Panc1 (cell line): ENCODE measurements around the gene VPS13A. TPM values are rescaled to one million over a fixed set of nuclear protein-coding genes. Genes with fewer than 3 reads are reported as not detected.

Experiments
- ATAC-seq: fragments of 200-7000 bp; cut with Tn5 transposase; 2 replicates; pipeline ENCODE4 v1.9.1; 2020; ENCODE audit warnings: mild to moderate bottlenecking, moderate library complexity
- BruUV-seq: library from RNA; stranded (reverse); fragments of 400-500 nt; replicated peaks from 2 replicates; lab custom pipeline; 2021; lab: Mats Ljungman, UMichigan
- CTCF ChIA-PET: fragments of 300-600 bp; sonication (Branson Sonifier 250); formaldehyde crosslinking; loops from one replicate; lab custom pipeline; 2022; ENCODE audit warnings: antibody characterized with exemption; lab: Charles Lee
- POLR2A ChIA-PET: fragments of 300-600 bp; sonication (Branson Sonifier 250); formaldehyde crosslinking; loops from one replicate; lab custom pipeline; 2022; ENCODE audit warnings: antibody characterized with exemption; lab: Charles Lee
- DNase-seq: peaks from one replicate; pipeline ENCODE4 v3.0.0-alpha.2; 2010; ENCODE audit warnings: low read depth, low spot score
- H3K27ac ChIP-seq: 2 replicates; pipeline ENCODE4 v1.5.1; 2011; ENCODE audit warnings: mild to moderate bottlenecking, low read length, inconsistent platforms
- H3K27me3 ChIP-seq: fragments of 200-500 bp; sonication (Bioruptor generic); 2 replicates; pipeline ENCODE4 v1.6.0; 2014; ENCODE audit warnings: low read length, inconsistent platforms; ENCODE audit not compliant: control insufficient read depth, insufficient read depth
- H3K36me3 ChIP-seq: fragments of 200-500 bp; sonication (Bioruptor generic); 2 replicates; pipeline ENCODE4 v1.5.1; 2014; ENCODE audit warnings: inconsistent platforms, mild to moderate bottlenecking, low read length, moderate library complexity; ENCODE audit not compliant: control insufficient read depth, insufficient read depth
- H3K4me1 ChIP-seq: 2 replicates; pipeline ENCODE4 v1.5.1; 2011; ENCODE audit warnings: inconsistent platforms, mild to moderate bottlenecking, low read length, moderate library complexity; ENCODE audit not compliant: control insufficient read depth, insufficient read depth
- H3K4me3 ChIP-seq, 2 experiments: 2 replicates each; pipeline ENCODE4 v1.5.1; 2011 to 2012; ENCODE audit warnings: low read depth in 2 of 2, low read length in 2 of 2, mild to moderate bottlenecking in 2 of 2, inconsistent platforms in 1 of 2, moderate library complexity in 1 of 2
- H3K9me3 ChIP-seq: fragments of 200-500 bp; sonication (Bioruptor generic); 2 replicates; pipeline ENCODE4 v1.5.1; 2014; ENCODE audit warnings: low read depth, mild to moderate bottlenecking, inconsistent platforms, low read length, moderate library complexity; ENCODE audit not compliant: control insufficient read depth, insufficient read depth
- POLR2AphosphoS5 ChIP-seq: IDR thresholded peaks from 2 replicates; pipeline ENCODE4 v1.6.1; 2012; ENCODE audit warnings: mild to moderate bottlenecking, low read depth, low read length, moderate library complexity
- REST ChIP-seq, 2 experiments: IDR thresholded peaks; 2 replicates each; pipeline ENCODE4 v1.6.1; 2011 to 2012; ENCODE audit warnings: low read depth in 2 of 2, control low read depth in 1 of 2, low read length in 1 of 2, mild to moderate bottlenecking in 1 of 2, moderate library complexity in 1 of 2; ENCODE audit not compliant: insufficient read depth in 1 of 2
- SIN3A ChIP-seq: IDR thresholded peaks from 2 replicates; pipeline ENCODE4 v1.6.1; 2012; ENCODE audit warnings: low read depth, mild to moderate bottlenecking, low read length, moderate library complexity, borderline replicate concordance; ENCODE audit not compliant: insufficient read depth
- TCF7L2 ChIP-seq: IDR thresholded peaks from 2 replicates; pipeline ENCODE4 v1.6.1; 2011; ENCODE audit warnings: mild to moderate bottlenecking, low read depth, low read length, inconsistent platforms
- in situ Hi-C: cut with HindIII; loops from 2 replicates; pipeline ENCODE4 v1.10.0; 2016; ENCODE audit warnings: low sequenced_read_pairs, low pct_unique_long_range_greater_than_20kb
- intact Hi-C: fragments of 100-400 bp; cut with micrococcal nuclease; formaldehyde crosslinking; loops from one replicate; pipeline ENCODE4 v1.10.0; 2022; ENCODE audit not compliant: unreplicated experiment
- total RNA-seq: library from RNA; stranded (reverse); gene quantifications from one replicate; pipeline ENCODE4 v1.2.1, GENCODE V29; 2021; ENCODE audit not compliant: unreplicated experiment
- TF ChIP-seq, protein P1 (sequence below): fragments of 450-650 bp; IDR thresholded peaks from 2 replicates; pipeline ENCODE4 v1.5.1; 2017; ENCODE audit warnings: mild to moderate bottlenecking

The VPS13A gene
- total RNA-seq, 1 experiment from 2014 or later, result 26.1 TPM

DNA sequence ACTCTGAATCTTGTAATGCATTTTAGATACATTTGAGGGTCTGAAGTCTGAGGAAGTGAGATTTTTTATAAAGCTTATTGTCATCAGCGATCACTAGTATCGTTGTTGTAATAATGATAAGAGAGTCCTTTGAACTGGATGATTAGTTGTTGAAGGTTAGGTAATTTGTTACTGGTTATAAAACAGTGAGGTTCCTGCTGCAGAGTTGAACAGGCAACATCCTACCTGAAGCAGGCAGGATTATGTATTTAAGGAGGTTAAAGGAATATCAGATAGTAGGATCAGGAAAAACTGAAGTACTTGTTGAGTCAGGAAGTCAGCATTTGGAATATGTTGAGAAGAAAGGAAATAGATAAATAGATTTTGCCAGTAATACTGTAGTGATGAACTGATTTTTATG, 106.7 kb downstream of the VPS13A start:
- in situ Hi-C loops (no loop called here), intact Hi-C loops (no loop called here)
- no peak overlapping the region for H3K4me3 ChIP-seq
- ATAC-seq, result no peak
- ChIA-PET CTCF (no interaction called here), POLR2A (no interaction called here)
- H3K36me3 ChIP-seq, result no peaks in the 10 kb centered on the region; the same call in 1 of the 2 replicates
- DNase-seq, result no peak
- no TSS peak for BruUV-seq
- TF ChIP-seq REST (IDR thresholded peaks at IDR 0.05; ENCODE audit: insufficient read depth in 1 of 2, low read depth in 2 of 2, low read length in 1 of 2), result no peak
- no peak for TF ChIP-seq TCF7L2
- no peaks in the 10 kb centered on the region for H3K27me3 ChIP-seq
- H3K4me1 ChIP-seq, result no peaks in the 10 kb centered on the region
- H3K27ac ChIP-seq, result no peak overlapping the region
- peaks cover 2% of the 10 kb centered on the region; the same call in 1 of the 2 replicates for H3K9me3 ChIP-seq

- Histone ChIP-seq H3K9me3 (peaks cover 2% of the 10 kb centered on the region; the same call in 1 of the 2 replicates), H3K27ac (no peak overlapping the region), H3K27me3 (no peaks in the 10 kb centered on the region), H3K36me3 (no peaks in the 10 kb centered on the region; the same call in 1 of the 2 replicates), H3K4me1 (no peaks in the 10 kb centered on the region), H3K4me3 (no peak overlapping the region)
- intact Hi-C loops (no loop called here), in situ Hi-C loops (no loop called here)
- DNase-seq, result no peak
- no TSS peak for BruUV-seq
- CTCF ChIA-PET, result no interaction called here
- TF ChIP-seq, protein P1, sequence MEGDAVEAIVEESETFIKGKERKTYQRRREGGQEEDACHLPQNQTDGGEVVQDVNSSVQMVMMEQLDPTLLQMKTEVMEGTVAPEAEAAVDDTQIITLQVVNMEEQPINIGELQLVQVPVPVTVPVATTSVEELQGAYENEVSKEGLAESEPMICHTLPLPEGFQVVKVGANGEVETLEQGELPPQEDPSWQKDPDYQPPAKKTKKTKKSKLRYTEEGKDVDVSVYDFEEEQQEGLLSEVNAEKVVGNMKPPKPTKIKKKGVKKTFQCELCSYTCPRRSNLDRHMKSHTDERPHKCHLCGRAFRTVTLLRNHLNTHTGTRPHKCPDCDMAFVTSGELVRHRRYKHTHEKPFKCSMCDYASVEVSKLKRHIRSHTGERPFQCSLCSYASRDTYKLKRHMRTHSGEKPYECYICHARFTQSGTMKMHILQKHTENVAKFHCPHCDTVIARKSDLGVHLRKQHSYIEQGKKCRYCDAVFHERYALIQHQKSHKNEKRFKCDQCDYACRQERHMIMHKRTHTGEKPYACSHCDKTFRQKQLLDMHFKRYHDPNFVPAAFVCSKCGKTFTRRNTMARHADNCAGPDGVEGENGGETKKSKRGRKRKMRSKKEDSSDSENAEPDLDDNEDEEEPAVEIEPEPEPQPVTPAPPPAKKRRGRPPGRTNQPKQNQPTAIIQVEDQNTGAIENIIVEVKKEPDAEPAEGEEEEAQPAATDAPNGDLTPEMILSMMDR, result no peak
- no peak for TF ChIP-seq POLR2AphosphoS5
- ATAC-seq, result no peak
- POLR2A ChIA-PET, result no interaction called here
Measured at GRCh38 chr9:77284616-77285015, 107.3 kb downstream of the VPS13A start.

DNA sequence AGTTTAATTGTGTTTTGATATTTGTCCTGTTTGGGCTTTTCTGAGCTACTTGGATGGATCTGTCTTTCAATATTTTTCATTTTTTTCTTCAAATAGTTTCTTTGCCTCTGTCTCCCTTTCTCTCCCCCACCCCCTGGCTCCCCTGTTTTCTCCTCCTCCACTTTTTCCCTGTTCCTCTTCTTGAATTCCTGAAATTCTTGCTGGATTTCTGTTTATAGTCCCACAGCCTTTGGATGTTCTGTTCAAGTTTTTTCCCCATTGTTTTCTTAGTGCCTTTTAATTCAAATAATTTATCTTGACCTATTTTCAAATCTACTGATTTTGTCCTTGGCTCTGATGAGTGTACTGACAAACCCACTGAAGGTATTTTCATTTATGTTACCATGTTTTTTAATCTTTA, 113.0 kb downstream of the VPS13A start:
- Histone ChIP-seq H3K9me3 (peaks cover 2% of the 10 kb centered on the region; the same call in 1 of the 2 replicates), H3K4me3 (no peak overlapping the region), H3K27ac (no peak overlapping the region), H3K36me3 (no peaks in the 10 kb centered on the region), H3K4me1 (no peaks in the 10 kb centered on the region), H3K27me3 (no peaks in the 10 kb centered on the region)
- ATAC-seq (no peak), DNase-seq (no peak)
- BruUV-seq, result no TSS peak
- in situ Hi-C loops (no loop called here), intact Hi-C loops (no loop called here)
- ChIA-PET POLR2A (no interaction called here), CTCF (no interaction called here)
- TF ChIP-seq SIN3A, result no peak
- TF ChIP-seq REST (IDR thresholded peaks at IDR 0.05; ENCODE audit: insufficient read depth in 1 of 2, low read depth in 2 of 2, low read length in 1 of 2), result no peak
- TF ChIP-seq TCF7L2, result no peak
- TF ChIP-seq, protein P1, result no peak
- TF ChIP-seq POLR2AphosphoS5, result no peak
